Omental fat pad (tissue), 4 donors: ENCODE data around the gene RALGDS. TPM values are rescaled to one million over a fixed set of nuclear protein-coding genes. Genes with fewer than 3 reads are reported as not detected.
"Not testable (repeated sequence)": the region's sequence is repeated elsewhere in the genome, so short reads cannot be mapped to it uniquely, and the experiment has no call there.

ENCODE experiments used
- ATAC-seq: fragments of 150-250 bp; one replicate; pipeline ENCODE4 v1.9.1; 2016; ENCODE audit warnings: mild to moderate bottlenecking, moderate library complexity; ENCODE audit not compliant: low FRiP score
- DNase-seq: peaks from one replicate; pipeline ENCODE4 v3.0.0-alpha.2; 2019; ENCODE audit warnings: low spot score
- CTCF ChIP-seq, 3 donors: fragments of 450-650 bp; IDR thresholded peaks; one replicate each; pipeline ENCODE4 v1.5.1; 2016 to 2017; ENCODE audit warnings: antibody characterized with exemption in 3 of 3, mild to moderate bottlenecking in 3 of 3, moderate library complexity in 2 of 3
- total RNA-seq, 4 donors: library from RNA; depleted of rRNA; stranded (reverse); fragments of >200 nt; gene quantifications; one replicate each; pipeline ENCODE4 v1.1.0, GENCODE V29; 2016

RALGDS gene
- total RNA-seq, 4 donors from 2014 or later: 33.9 to 177 (median 68.9) TPM

DNA sequence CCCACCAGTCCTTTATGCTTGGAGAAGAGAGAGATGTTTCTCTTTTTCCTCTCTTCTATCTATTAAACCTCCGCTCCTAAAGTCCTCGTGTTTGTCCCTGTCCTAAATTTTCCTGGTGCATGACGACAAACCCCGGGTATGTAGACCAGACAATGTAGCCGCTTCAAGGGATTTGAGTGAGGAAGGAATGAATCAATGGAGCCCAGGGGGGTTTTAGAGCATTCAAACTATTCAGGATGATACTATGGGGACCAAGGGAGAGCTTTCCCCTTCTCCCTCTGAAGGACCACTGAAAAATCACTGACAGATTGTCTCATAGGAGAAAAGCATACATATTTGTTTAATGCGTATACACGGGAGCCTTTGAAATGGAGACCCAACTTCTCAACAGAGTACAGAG is 40.9 kb downstream of the RALGDS start:
- DNase-seq (no peak), ATAC-seq (no peak)
- TF ChIP-seq CTCF (IDR thresholded peaks at IDR 0.05): no peak

GRCh38 chr9:133078486-133078885 is 42.6 kb downstream of the RALGDS start:
- no peak for DNase-seq
- ATAC-seq: peak; percentile 37
- no peak for TF ChIP-seq CTCF (IDR thresholded peaks at IDR 0.05)

- TF ChIP-seq CTCF (IDR thresholded peaks at IDR 0.05): no peak
Measured at GRCh38 chr9:133076691-133077090, 44.3 kb downstream of the RALGDS start.

GRCh38 chr9:133075925-133076630 is 45.0 kb downstream of the RALGDS start:
- no peak for ATAC-seq
- TF ChIP-seq CTCF (IDR thresholded peaks at IDR 0.05): no peak
- no peak for DNase-seq

More at GRCh38 chr9:133076691-133077090, 44.3 kb downstream of the RALGDS start:
- DNase-seq: no peak
- ATAC-seq: no peak

DNA sequence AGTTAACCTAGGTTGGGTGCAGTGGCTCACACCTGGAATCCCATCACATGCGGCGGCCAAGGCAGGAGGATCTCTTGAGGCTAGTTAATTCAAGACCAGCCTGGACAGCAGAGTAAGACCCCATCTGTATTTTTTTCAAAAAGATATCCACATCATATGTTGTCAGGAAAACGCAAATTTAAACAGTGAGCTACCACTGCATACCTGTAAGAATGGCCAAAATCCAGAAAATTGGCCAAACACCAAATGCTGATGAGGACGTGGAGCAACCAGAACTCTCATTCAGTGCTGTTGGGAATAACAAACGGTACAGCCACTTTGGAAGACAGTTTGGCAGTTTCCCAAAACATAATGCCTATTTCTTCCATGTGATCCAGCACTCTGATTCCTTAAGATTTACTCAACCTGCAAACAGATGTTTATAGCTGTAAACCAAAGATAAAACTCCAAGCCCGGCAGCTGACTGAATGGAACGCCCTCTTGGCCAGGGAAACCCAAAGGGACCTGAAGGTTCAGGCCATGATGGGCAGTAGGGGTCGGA is 46.9 kb downstream of the RALGDS start:
- DNase-seq: no peak
- no peak for TF ChIP-seq CTCF (IDR thresholded peaks at IDR 0.05)
- no peak for ATAC-seq

DNA sequence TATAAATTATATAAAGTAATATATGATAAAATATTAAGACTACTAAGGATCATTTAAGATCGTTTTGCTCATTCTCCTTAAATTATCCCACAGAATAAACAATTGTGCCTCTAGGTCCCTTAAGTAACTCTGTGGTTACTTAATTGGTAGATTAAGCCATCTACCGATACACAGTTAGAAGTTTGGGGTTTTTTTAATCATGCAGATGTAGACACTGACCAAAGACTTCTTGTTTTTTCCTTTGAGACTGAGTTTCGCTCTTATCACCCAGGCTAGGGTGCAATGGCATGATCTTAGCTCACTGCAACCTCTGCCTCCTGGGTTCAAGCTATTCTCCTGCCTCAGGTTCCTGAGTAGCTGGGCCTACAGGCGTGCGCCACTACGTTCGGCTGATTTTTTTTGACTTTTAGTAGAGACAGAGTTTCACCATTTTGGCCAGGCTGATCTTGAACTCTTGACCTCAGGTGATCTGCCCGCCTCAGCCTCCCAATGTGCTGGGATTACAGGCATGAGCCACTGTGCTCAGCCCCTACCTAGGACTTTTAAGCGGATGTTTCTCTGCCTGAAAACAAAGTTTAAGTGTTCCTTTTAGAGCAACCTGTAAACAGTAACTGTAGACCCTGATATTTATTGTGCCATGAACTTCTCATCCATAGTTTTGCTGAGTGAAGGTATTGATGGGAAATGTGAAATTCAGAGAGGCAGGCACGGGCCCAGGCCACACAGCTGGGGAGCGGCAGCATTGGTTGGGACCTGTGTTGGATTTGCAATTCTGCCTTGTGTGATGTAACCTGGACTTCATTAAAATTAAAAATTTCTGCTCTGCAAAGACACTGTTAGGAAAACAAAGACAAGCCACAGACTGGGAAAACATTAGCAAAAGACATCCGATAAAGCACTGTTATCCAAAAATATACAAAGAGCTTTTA is 47.7 kb downstream of the RALGDS start:
- DNase-seq (no peak), ATAC-seq (no peak)
- TF ChIP-seq CTCF (IDR thresholded peaks at IDR 0.05): no peak

DNA sequence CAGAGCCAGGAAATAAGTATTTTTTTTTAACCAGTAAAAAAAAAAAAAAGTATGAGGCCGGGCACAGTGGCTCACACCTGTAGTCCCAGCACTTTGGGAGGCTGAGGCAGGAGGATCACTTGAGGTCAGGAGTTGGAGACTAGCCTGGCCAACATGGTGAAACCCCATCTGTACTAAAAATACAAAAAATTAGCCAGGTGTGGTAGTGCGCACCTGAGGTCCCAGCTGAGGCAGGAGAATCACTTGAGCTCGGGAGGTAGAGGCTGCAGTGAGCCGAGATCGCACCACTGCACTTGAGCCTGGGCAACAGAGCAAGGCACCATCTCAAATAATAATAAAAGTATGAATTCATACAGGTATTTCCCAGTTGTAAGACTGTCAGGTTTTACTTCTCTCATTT is 48.8 kb downstream of the RALGDS start:
- DNase-seq, ATAC-seq: not testable (repeated sequence)
